ENCODE results near the gene CRAMP1. TPM values are rescaled to one million over a fixed set of nuclear protein-coding genes. Genes with fewer than 3 reads are reported as not detected.

The CRAMP1 gene
- total RNA-seq, 3 donors from 2014 or later: 15.7 to 27.4 (median 20.6) TPM

DNA sequence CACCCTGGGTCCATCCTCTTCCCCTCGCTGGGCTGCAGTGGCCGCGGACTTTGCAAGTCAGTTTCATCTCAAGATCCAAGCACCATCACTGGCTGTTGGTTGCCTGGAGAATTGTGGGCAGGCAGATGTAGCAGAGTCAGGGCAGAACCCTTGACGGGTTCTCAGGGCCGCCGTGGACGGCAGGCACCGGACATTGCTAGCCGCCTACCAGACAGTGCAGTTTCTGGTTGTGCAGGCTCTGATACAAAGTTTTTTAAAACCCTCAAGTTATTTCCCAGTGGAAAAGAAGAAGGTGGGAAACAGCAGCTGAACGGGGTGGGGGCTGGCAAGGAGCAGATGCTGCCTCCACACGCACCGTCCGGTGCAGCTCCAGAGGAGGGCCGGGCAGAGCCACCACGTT lies 97.2 kb downstream of the CRAMP1 start:
- H3K36me3 ChIP-seq (ENCODE audit: low read depth): no peaks in the 10 kb centered on the region
- no peak for TF ChIP-seq CTCF (IDR thresholded peaks at IDR 0.05)
- peaks cover 15% of the 10 kb centered on the region for H3K4me1 ChIP-seq (ENCODE audit: low read depth)
- H3K9me3 ChIP-seq: no peaks in the 10 kb centered on the region
- DNase-seq (no peak), ATAC-seq (no peak)
- intact Hi-C loops (cut with DNase I, micrococcal nuclease): no loop called here
- no peak overlapping the region for H3K4me3 ChIP-seq

DNA sequence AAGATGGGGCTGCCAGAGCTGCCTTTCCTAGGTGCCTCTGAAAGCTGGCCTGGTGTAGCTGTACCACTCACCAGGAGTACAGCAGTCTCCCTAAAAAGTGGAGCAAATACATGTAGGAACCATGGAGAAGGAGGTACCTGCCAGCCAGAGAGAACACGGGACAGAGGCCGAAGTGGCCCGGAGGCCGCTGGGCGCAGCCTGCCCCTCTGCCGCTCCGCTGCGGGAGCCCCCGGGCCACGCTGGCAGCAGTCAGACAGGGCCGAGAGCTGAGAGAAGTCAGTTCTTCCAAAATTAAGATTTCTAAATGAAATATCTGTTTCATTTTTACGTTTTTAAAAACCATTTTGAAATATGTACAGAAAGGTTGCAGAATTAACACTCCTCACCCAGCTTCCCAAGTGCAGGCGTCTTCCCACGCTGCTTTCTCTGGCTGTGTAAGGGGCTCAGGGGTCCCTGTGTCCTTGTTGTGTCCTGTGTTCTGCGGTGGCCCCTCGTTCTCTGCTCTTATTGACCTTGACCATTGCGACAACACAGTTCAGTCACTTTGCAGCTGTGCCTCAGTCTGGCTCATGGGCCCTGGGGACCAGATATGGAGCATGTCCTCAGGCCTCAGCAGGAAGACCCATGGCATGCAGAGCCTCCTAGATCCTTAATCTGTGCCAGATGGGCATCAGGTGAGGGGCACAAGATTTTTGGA lies 98.8 kb downstream of the CRAMP1 start:
- DNase-seq: no peak
- Histone ChIP-seq H3K9me3 (no peaks in the 10 kb centered on the region), H3K4me3 (no peak overlapping the region), H3K4me1 (ENCODE audit: low read depth) (peaks cover 15% of the 10 kb centered on the region), H3K36me3 (ENCODE audit: low read depth) (no peaks in the 10 kb centered on the region)
- no peak for ATAC-seq
- intact Hi-C loops (cut with DNase I, micrococcal nuclease): no loop called here
- TF ChIP-seq CTCF (IDR thresholded peaks at IDR 0.05): no peak

DNA sequence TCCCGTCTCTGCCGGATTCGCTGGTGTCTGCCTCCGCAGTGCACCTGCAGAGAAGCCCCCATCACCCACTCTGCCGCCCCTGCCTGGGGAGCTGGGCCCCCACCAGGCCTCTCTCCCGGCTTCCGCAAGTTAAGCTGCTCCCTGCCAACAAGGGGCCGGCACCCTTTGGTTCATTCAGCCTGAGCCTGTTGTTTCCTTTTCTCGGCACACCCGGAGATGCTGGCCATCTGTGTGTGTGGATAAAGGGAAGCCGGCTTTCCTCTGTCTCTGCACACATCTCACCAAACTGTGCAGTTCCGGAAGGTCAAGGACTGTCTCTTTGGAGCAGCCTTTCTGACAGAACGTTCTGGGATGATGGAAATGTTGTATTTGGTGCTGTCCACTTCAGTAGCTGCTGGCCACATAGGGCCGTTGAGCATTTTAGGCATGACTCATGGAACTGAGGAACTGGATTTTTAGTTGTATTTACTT lies 100.7 kb downstream of the CRAMP1 start:
- intact Hi-C loops (cut with DNase I, micrococcal nuclease): no loop called here
- no peak overlapping the region for H3K4me3 ChIP-seq
- no peaks in the 10 kb centered on the region for H3K36me3 ChIP-seq (ENCODE audit: low read depth)
- H3K9me3 ChIP-seq: no peaks in the 10 kb centered on the region
- peaks cover 10% of the 10 kb centered on the region for H3K4me1 ChIP-seq (ENCODE audit: low read depth)
- no peak for TF ChIP-seq CTCF (IDR thresholded peaks at IDR 0.05)
- ATAC-seq (no peak), DNase-seq (no peak)

GRCh38 chr16:1713331-1713730 lies 101.2 kb downstream of the CRAMP1 start:
- TF ChIP-seq CTCF (IDR thresholded peaks at IDR 0.05): no peak
- intact Hi-C loops (cut with DNase I, micrococcal nuclease): no loop called here
- H3K4me3 ChIP-seq: no peak overlapping the region
- H3K36me3 ChIP-seq (ENCODE audit: low read depth): no peaks in the 10 kb centered on the region
- ATAC-seq (no peak), DNase-seq (no peak)
- H3K4me1 ChIP-seq (ENCODE audit: low read depth): peaks cover 5% of the 10 kb centered on the region
- no peaks in the 10 kb centered on the region for H3K9me3 ChIP-seq

GRCh38 chr16:1713933-1714332 lies 101.8 kb downstream of the CRAMP1 start:
- Histone ChIP-seq H3K9me3 (no peaks in the 10 kb centered on the region), H3K4me3 (no peak overlapping the region), H3K36me3 (ENCODE audit: low read depth) (no peaks in the 10 kb centered on the region), H3K4me1 (ENCODE audit: low read depth) (peaks cover 4% of the 10 kb centered on the region)
- no peak for TF ChIP-seq CTCF (IDR thresholded peaks at IDR 0.05)
- ATAC-seq (peak; percentile 79), DNase-seq (no peak)
- intact Hi-C loops (cut with DNase I, micrococcal nuclease): no loop called here

Data from mucosa of descending colon (tissue), 3 donors.